Esophagus muscularis mucosa (tissue), 3 donors: ENCODE results near the gene MT1H.

Source experiments
- POLR2A ChIP-seq: fragments of 450-650 bp; IDR thresholded peaks from one replicate; pipeline ENCODE4 v1.6.1; 2017; ENCODE audit warnings: antibody characterized with exemption, moderate library complexity, mild to moderate bottlenecking, low read depth
- TF ChIP-seq, protein P1 (sequence below), 3 experiments: fragments of 200-600 bp in 2 of 3; fragments of 450-650 bp in 1 of 3; sonication (generic) in 2 of 3; IDR thresholded peaks; one replicate each; pipeline ENCODE4 v1.5.1; 2017 to 2019; ENCODE audit warnings: antibody characterized with exemption in 3 of 3, mild to moderate bottlenecking in 2 of 3, moderate library complexity in 1 of 3

DNA sequence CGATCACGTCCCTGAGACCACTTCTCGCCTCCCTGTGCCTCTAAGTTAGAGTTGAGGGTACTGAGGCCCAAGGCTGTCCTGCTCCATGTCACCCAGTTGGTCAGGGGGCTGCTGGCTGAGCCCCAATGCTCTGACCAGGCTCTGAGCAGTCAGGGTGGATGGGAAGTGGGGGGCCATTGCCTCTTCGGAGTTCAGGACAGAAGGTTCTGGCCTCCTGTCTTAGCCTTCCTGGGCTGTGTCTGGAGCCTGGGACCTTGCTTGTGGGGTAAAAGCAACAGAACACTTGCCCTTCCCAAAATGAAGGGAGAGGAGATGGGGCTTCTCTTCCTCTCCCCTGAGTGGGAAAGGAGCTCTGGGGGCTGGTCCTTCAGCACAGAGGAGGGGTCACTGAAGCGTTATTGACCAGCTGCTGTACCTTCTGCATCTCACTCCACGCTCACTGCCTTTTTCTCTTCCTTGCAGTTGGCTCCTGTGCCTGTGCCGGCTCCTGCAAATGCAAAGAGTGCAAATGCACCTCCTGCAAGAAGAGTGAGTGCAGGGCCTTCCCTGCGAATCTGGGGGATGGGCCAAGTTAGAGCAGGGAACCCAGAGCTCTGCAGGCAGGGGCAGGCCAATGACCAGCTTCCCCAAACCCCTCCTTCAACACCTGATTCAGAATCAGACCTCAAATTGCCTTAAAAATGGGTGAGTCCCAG, 13.2 kb downstream of the MT1H start:
- no peak for TF ChIP-seq POLR2A
- TF ChIP-seq, protein P1, sequence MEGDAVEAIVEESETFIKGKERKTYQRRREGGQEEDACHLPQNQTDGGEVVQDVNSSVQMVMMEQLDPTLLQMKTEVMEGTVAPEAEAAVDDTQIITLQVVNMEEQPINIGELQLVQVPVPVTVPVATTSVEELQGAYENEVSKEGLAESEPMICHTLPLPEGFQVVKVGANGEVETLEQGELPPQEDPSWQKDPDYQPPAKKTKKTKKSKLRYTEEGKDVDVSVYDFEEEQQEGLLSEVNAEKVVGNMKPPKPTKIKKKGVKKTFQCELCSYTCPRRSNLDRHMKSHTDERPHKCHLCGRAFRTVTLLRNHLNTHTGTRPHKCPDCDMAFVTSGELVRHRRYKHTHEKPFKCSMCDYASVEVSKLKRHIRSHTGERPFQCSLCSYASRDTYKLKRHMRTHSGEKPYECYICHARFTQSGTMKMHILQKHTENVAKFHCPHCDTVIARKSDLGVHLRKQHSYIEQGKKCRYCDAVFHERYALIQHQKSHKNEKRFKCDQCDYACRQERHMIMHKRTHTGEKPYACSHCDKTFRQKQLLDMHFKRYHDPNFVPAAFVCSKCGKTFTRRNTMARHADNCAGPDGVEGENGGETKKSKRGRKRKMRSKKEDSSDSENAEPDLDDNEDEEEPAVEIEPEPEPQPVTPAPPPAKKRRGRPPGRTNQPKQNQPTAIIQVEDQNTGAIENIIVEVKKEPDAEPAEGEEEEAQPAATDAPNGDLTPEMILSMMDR (IDR thresholded peaks at IDR 0.05): no peak
